ENCODE data around the gene PLEKHF1. TPM values are rescaled to one million over a fixed set of nuclear protein-coding genes. Genes with fewer than 3 reads are reported as not detected.

Gene PLEKHF1
- total RNA-seq: 42.8 and 72.5 TPM in 2 replicates

GRCh38 chr19:29665215-29665825, at the start of gene PLEKHF1:
Gene PLEKHF1, plus strand, starts transcription at chr19:29665461. Its CDS starts 8,379 bp downstream, at chr19:29673840.

GRCh38 chr19:29714953-29715700, 49.9 kb downstream of the PLEKHF1 start, which contains the start of gene C19orf12:
Gene C19orf12, minus strand, starts transcription at chr19:29715261. Its CDS starts 6,848 bp downstream, at chr19:29708413.

Other genes with a start within 250 kb of the PLEKHF1 start
- not detected in 2 replicates for gene VSTM2B, start 139.5 kb upstream of the PLEKHF1 start, total RNA-seq
- gene POP4, start 59.2 kb upstream of the PLEKHF1 start, total RNA-seq: 71.5 and 88.4 TPM in 2 replicates
- 23.1 and 28.9 TPM in 2 replicates for gene C19orf12, start 49.8 kb downstream of the PLEKHF1 start, total RNA-seq
- gene CCNE1, start 146.5 kb downstream of the PLEKHF1 start, total RNA-seq: 5.4 and 5.6 TPM in 2 replicates

All from uterine smooth muscle cell (primary cell).